HG02938 (cell line): ENCODE results near the gene RPTOR.

Experiments used
- ATAC-seq: cut with Tn5 transposase; IDR thresholded peaks from one replicate; pipeline ENCODE4 v1.9.1; 2021; ENCODE audit warnings: mild to moderate bottlenecking, moderate library complexity; ENCODE audit not compliant: unreplicated experiment

RPTOR gene

DNA sequence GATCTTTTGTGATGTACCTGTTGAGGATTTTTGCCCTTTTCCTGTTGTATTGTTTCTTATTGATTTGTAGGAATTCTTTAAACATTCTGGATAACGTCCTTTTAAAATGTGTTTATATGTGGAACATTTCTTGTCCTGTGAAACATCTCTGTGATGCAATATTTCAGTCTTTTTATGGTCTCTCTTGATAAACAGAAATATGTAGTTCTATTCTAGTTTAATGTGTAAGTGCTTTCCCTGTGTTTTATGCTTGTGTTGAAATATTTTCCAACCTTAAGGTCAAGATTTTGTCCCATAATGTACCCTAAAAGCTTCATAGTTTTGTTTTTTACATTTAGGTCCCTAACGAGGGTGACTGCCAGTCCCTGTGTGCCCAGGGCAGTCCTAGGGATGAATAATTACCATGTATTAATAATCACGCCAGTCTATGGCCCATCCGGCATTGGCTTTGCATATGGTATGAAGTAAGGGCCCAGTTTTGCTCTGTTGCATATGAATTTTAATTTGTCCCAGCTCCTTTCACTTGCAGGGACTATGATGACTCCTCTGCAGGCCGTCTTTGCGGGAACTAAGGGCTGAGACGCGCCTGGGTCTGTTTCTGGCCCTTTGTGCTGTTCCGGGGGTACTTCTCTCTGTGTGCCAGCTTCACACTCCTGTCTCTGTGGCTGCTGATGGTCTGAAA, 44.2 kb downstream of the RPTOR start:
- no peak for ATAC-seq

DNA sequence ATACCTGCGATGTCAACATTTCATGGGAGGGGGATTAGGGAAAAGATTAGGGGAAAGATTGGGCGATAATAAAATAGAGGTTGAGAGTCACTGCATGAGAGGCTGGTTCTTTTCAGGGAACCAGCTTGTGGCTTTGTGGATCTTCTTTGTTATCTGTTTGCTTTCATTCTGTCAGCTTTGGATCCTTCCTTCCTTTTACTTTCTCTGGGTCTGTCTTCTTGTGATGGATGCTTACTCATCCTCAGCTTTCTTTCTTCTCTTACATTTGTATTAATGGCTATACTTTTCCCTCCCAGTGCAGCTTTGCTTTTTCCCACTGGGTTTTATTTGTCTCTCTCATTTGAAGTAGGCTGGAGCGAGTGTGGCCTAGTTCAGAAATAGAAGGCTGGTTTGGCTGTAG, 47.1 kb downstream of the RPTOR start:
- no peak for ATAC-seq

DNA sequence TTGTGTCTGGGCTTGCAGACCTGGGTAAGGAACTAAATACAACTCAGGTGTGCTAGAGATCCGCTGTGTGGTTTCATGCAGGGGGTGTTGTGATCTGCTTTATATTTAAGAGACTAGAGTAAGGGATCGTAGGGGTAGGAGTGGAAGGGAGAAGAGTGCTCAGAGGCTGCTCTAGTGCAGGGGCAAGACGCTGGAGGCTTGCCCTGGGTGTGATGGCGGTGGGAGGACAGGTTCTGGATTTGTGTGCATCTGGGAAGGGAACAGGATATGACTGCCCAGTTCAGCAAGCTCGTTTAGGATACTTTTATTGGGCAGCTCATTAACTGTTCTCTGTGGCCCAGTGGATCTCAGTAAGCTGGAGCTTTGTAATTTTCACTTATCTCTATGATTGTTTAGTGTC, 47.6 kb downstream of the RPTOR start:
- no peak for ATAC-seq

DNA sequence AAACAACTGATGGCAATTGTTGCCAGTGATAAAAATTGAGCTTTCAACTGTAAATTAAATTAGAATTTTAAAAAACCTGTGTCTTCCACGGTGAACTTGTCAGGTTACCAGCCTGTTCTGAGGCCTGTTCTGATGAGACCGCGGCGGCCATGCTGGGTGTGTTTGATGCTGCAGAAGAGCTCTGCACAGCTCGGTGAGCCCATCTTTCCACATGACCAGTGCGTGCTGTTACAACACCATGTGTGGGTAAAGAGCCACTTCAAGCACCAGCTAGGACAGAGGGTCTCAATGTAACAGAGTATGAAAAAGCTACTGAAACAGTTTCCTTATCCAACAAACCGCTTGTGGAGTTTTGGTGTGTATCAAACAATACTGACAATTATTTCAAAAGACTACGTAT, 48.5 kb downstream of the RPTOR start:
- no peak for ATAC-seq

DNA sequence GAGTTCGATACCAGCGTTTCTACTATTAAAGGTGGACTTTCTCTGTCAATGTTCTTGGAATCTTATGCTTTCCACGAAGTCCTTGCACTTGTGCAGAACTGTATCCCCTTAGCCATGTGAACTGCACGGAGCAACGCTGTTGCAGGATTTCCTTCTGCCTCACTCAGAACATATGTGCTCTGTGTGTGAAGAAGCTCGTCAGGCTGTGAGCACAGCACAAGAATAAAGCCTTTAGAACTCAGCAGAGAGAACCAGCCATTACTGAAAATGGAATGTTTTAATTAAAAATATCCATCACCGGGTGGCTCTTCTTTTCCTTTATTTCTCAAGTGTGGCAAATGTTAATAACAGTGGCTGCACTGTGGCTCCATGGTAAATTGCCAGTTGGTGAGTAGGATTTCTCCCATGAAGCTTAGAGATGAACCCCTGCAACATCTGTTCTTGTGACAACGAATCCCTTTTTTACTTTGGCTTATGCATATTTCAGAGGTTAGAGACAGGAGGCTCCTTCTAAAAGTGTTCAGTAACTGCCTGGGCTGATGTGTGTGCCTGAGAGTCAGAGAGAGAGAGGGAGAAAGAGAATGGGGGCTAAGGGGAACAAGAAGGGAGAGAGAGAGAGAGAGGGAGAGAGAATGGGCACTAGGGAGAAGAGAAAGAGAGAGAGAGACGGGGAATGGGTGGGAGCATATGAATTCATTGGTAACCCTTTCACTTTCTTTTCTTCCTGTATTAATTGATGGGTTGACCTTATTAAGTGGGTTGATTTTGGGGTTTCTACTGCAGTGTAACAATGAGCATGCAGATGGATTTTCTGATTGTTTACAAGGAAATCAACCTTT, 50.0 kb downstream of the RPTOR start:
- no peak for ATAC-seq

DNA sequence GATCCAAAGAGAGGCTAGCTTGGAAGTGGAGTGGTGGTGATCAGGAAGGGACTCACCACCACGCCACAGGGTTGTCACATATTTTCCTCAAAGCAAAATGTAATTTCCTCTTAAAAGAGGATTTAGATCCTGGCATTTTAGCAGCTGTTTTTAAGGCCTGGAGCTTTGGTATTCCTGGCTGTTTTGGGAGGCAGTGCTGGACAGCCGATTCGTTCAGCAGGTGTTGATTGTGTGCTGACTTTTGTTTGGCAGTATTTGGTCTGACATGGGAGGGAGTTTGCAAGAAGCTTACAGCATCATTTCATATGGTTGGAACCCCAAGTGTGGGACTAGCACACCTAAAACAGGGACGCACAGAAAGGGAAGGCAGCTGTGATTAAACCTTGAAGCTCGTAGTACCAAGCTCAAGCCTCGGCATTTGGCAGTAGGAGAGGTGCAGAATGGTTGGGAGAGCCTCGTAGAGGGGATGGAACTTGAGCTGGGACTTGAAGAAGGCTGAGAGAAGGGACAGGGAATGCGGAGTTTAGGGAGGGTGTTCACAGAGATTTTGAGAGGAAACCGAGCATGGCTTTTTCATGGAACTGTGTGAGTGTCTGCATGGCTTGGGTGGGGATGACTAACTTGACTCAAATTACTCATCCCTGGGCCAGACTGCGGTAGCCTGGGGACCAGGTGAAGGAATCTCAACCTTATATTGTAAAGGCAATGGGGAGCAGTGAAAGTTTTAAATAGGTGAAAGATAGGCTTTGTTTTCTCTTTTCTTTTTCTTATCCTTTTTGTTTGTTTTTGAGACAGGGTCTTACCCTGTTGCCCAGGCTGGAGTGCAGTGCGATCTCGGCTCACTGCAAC, 52.3 kb downstream of the RPTOR start:
- no peak for ATAC-seq

DNA sequence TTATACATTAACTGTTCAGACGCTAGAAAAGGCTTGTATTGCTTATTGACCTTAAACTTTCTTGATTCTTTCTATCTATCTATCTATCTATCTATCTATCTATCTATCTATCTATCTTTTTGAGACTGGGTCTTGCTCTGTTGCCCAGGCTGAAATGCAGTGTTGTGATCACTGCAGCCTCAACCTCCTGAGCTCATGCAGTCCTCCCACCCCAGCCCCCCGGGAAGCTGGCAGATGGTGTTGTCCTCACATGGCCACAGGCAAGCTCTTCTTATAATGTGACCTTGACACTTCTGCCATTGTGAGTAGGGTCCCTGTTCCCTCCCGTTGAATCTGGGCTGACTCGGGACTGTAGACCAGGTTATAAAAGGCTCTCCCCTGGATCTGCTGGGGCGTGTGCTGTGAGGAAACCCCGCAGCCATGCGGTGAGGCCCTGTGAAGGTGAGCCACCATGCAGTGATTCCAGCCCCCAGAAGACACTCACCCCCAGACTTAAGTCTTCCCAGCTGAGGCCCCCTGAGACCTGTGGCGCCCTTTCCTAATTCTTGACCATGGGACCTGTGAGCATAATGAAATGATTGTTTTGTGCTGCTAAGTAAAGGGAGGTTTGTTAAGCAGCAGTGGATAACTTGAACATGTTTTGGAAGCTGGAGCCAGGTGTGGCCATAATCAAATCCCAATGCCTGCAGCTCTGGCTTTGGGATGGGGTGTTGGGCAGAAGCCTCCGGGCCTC, 54.3 kb downstream of the RPTOR start:
- no peak for ATAC-seq

DNA sequence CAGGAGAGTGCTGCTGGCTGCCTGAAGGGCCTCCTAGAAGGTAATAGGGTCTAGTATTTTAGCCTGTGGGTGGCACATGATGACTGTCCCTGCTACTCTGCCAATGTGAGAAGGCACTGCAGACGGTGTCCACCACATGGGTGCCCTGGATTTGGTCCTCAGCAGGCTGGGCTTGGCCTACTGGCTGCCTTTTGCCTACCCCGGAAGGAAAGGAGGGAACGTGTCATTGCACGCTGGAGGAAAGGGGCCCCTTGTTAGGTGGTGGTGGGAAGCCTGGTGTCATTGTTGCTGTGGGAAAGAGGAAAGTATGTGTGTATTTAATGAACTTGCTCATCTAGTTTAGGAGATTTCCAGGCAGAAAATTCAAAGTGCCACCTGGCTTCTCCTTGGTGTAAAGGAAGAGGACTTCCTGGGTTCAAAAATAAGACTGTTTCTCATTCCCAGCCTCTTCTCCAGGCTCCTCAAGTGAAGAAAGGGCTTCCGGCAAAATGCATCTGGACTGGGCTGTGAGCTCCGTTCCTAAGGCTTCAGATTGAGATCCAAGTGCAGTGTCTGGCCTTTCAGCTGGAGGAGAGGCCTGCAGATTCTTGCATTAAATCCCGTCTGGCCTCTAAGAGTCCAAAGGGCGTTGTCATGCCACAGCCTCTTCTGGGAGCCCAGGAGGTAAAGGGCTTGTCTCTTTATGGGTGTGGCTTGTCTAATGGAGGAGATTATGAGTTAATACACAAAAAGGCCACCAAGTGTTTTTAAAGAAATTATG, 55.1 kb downstream of the RPTOR start:
- no peak for ATAC-seq

DNA sequence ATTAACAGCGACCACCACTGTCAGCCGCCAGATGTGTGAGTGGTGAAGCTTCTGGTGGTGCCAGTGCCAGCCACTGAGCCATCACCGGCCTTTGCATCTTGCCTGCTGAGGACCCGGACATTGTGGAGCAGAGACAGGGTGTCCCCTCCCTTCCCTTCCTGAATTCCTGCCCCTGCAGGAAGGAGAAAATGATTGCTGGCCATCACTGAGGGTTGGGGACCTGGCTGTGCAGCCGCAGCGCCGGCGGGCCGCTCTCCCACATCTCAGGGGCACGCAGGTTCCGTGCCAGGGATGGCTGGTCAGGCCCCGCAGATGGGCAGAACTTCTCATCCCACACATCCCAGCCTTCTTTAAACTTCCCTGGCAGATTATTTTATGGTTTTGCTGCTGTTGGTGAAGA, 56.5 kb downstream of the RPTOR start:
- ATAC-seq: no peak

DNA sequence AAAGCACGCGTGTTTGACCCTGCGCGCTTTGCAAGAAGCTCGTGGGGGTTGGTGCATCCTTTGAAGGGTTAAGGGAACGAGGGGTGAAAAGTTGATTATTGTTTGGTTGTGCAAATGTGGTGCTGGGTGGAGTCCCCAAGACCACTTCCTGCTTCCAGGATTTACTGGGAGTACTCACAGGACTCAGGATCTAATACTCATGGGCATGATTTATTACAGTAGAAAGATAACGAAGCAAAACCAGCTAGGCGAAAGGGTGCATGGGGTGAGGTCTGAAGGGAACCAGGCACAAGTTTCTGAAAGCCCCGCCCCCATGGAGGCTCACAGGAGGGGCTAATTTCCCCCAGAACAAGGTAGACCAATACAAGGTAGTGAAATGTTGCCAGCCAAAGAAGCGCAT, 58.8 kb downstream of the RPTOR start:
- ATAC-seq: no peak

DNA sequence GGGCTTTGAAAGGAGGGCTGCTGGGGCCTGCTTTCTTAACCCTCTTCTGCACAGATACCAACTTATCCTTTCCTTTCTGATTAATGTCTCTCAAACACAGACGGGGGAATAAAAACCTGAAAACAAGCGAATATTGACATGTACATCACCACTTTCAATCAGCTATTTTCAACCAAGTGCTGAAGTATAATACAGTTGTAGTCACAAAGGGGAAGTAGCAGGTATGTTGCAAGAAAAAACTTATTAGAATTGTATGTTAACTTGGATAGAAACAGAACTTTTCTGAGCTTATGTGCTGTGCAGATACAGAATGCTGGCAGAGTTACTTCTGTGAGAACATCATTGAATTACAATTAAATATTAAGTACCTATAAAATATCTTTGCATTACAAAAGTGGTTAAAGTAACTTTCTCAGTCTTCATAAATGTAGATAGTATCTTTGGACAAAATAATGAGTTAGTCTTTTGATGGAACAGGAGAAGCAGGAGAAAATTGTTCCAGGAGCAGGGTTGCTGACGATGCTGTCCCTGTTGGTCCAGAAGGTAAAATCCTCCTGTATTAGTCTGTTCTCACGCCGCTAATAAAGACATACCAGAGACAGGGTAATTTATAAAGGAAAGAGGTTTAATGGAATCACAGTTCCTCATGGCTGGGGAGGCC, 59.5 kb downstream of the RPTOR start:
- ATAC-seq: no peak

DNA sequence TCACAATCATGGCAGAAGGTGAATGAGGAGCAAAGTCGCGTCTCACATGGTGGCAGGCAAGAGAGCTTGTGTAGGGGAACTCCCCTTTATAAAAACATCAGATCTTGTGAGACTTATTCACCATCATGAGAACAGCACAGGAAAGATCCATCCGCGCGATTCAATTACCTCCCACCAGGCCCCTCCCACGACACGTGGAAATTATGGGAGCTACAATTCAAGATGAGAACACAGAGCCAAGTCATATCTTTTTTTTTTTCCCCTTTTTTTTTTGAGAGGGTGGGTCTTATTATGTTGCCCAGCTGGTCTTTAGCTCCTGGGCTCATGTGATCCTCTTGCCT, 60.0 kb downstream of the RPTOR start:
- no peak for ATAC-seq

DNA sequence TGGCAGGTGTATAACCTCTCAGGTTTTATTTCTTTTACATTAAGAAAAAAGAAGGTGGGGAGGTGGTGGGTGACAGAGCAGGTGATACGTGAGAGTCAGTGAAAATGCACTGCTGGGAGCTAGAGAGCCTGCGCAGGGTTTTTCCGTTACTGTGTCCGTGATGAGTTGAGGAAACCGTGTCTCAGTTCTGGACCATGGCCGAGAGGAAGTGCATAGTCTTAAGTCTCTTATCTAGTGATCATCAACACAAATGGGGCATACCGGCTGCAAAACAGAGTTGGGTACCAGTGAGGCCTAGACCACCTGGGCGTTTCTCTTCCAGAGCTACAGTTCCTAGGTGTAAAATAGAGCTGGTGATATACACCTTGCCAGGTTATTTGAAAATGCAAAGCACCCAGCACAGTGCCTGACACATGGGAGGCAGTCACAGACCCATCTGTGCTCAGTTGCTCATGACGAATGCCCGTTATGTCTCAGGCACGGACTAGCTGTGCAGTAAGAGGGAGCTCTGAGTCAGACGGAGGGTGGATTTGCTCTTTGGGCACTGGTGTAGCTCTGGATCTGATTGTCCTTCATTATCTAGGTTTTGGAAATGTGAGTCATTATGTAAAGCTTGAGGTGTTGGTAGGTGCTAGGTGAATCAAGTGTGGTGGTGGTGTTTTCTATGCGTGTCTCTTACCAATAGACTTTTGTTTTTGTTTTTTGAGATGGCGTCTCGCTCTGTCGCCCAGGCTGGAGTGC, 60.9 kb downstream of the RPTOR start:
- peak; percentile 78 for ATAC-seq

DNA sequence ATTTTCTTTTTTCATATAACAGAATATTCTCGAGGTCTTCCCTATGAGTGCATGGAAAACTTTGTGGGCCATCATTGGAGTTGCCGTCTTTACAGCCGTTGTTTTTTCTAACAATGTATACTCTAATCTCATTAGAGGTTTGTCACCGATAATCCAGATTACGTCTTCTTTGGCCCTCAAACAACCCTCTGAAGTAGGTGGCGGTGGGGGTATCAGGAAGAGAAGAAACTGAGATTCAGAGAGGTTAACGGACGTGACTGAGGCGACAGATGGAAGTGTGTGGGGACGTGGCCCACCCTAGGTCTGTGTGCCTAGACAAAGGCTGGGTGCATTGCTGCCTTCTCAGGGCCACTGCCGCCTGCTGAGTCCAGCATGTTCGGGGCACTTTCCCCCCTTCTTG, 63.7 kb downstream of the RPTOR start:
- ATAC-seq: no peak

DNA sequence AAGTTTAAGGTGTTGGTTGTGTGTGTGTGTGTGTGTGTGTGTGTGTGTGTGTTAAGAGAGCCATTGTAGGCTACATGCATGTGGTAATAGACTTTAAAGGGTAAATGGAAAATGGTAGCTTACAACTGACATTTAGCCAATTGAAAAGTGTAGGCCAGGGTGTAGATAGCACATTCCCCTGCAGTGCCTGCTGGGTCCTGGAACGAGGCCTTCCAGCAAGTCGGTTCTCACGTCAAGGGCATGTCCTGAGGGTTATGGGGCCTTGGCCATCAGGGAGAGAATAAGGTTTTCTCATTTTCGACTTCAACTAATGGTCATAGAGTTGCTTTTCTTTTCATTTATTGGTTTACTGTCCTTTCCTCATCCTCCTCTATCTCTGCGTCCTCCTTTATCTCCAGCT, 65.1 kb downstream of the RPTOR start:
- no peak for ATAC-seq

DNA sequence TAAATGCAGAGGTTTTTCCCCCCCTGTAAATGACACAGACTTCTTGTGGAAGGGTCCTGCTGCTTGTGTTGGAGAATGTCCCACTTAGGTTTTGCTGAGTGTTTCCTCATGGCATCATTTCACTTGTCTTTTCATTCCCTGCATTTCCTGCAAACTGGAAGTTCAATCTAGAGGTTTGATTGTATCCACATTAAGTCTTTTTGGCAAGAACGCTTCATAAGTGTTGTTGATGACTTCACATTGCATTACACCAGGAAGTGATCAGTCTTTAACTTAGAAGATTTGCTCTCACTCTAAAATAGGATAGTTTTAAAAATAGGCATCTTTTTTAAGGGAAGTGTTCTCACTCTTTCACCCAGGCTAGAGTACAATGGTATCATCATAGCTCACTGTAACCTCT, 67.2 kb downstream of the RPTOR start:
- no peak for ATAC-seq

DNA sequence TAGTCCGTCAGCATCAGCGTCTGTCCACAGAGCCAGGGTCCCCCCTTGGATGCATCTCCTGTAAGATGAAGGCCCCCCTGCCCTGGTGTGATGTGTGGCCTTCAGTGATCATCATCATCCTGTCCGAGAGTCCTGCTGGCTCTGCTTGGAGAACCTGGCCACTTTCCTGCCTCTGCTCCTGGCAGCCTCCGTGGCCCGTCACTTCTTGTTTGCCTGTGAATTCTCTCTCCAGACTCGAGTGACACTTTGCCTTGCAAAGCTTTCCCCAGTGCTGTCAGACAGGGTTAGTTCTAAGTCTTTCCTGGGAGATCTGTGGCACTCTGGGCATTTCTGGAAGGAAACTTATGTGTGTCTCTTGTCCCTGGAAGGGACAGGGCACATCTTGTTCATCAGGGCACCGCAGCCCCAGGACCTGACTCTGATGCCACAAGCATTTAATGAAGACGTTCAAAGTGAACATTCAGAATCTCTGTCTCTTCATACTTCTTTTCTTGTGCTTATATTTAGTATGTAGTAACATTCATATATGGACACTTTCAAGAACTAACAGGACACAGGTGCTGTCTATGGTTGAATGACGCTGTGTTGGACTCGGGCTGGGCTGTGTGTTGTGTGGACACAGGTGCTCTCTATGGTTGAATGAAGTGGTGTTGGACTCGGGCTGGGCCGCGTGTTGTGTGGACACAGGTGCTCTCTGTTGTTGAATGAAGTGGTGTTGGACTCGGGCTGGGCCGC, 68.5 kb downstream of the RPTOR start:
- no peak for ATAC-seq

DNA sequence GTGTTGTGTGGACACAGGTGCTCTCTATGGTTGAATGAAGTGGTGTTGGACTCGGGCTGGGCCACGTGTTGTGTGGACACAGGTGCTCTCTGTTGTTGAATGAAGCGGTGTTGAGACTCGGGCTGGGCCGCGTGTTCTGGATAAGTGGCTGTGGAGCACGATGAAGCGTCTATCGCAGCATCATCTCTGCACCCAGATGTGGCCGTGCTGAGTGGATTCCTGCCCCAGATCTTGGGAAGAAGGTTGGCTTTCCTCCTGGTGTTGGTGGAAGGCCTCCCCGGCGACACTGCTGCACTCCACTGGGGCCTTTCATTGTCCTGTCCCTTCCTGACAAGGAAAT, 69.1 kb downstream of the RPTOR start:
- no peak for ATAC-seq
